HG02970 (cell line): Measurements from ENCODE around the gene C1orf146.
"Not testable (repeated sequence)": the region's sequence is repeated elsewhere in the genome, so short reads cannot be mapped to it uniquely, and the experiment has no call there.

Experiments
- ATAC-seq: cut with Tn5 transposase; IDR thresholded peaks from one replicate; pipeline ENCODE4 v1.9.1; 2021; ENCODE audit warnings: mild to moderate bottlenecking, moderate library complexity, moderate number of reproducible peaks; ENCODE audit not compliant: unreplicated experiment, low FRiP score

C1orf146 gene

DNA sequence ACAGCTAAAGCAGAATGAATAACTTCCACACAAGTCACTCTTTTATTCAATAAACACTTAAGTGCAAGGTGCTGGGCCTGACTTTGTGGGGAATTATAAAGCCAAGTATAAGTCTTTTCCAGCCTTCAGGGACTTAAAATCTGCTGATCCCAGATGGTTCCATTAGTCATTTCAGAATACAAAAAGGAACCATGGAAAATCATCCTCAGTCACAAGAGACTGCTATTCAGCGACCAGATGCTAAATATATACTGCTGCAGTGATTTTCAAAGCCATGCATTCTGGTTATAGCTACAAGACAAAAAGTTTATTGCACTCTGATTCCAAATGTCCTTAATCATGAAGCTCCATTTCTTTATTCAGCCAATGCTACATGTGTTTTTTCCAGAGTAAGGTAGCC lies 55.3 kb downstream of the C1orf146 start:
- ATAC-seq, result no peak

DNA sequence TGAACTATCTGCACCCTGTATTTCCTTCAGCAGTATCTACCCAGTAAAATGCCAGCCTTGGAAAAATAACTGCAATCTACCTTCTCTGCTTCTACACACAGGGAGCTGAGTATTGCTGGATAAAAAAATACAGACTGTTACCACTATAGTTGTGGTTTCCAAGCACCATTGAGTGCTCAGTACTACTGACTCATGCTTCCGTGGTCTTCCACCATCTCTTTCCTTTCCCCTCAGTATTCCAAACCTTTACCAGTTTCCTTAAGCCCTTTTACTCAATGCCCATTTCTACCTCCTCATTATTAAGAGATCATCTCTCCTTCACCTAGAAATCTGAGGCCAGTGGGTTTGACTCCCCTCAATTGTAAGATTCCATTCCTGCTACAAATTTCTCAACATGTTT lies 57.2 kb downstream of the C1orf146 start:
- ATAC-seq, result no peak

DNA sequence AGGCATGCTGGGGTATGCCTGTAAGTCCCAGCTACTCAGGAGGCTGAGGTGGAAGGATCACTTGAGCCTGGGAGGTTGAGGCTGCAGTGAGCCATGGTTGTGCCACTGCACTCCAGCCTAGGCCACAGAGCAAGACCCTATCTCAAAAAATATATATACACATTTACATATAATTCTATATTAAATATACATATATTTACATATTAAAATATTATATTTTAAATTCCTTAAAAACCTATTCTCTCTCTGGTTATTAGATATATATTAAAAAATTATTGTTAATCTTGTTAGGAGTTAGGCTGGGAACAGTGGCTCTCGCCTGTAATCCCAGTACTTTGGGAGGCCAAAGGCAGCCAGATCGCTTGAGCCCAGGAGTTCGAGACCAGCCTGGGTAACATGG lies 58.4 kb downstream of the C1orf146 start:
- ATAC-seq, result no peak

DNA sequence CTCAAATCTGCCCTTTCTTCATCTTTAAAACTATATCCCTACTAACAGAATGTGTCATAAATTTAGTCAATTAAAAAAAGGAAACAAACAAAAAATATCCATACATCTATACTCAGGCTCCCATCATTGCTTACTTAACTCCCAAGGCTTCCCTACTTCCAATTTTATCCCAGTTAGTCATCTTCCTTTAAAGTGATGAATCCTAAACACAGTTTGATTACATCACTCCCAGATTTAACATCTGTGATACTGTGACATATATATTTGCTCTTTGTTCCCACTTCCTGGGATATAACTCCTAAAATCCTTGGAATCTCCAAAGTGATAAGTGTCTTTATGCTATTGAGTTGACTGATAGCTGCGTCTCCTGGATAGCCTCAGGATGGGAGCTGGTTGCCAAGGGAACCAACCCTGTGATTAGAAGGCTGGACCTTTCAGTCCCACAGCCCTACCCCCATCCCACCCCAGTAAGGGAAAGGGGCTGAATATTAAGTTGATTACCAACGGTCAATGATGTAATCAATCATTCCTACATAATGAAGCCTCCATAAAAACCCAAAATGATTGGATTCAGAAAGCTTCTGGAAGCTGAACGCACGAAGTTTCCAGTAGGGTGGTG lies 59.5 kb downstream of the C1orf146 start:
- no peak for ATAC-seq

DNA sequence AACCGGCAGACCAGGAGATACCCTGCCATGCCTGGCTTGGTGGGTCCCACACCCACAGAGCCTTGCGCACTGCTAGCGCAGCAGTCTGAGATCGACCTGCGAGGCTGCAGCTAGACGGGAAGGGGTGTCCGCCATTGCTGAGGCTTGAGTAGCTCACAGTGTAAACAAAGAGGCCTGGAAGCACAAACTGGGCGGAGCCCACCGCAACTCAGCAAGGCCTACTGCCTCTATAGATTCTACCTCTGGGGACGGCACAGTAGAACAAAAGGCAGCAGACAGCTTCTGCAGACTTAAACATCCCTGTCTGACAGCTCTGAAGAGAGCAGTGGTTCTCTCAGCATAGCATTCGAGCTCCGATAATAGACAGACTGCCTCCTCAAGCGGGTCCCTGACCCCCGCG lies 62.1 kb downstream of the C1orf146 start:
- ATAC-seq, result not testable (repeated sequence)

DNA sequence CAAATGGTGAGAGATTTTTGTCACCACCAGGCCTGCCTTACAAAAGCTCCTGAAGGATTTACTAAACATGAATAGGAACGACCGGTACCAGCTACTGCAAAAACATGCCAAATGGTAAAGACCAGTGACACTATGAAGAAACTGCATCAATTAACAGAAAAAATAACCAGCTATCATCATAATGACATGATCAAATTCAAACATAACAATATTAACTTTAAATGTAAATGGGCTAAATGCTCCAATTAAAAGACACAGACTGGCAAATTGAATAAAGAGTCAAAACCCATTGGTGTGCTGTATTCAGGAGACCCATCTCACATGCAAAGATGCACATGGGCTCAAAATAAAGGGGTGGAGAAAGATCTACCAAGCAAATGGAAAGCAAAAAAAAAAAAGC lies 63.7 kb downstream of the C1orf146 start:
- not testable (repeated sequence) for ATAC-seq

DNA sequence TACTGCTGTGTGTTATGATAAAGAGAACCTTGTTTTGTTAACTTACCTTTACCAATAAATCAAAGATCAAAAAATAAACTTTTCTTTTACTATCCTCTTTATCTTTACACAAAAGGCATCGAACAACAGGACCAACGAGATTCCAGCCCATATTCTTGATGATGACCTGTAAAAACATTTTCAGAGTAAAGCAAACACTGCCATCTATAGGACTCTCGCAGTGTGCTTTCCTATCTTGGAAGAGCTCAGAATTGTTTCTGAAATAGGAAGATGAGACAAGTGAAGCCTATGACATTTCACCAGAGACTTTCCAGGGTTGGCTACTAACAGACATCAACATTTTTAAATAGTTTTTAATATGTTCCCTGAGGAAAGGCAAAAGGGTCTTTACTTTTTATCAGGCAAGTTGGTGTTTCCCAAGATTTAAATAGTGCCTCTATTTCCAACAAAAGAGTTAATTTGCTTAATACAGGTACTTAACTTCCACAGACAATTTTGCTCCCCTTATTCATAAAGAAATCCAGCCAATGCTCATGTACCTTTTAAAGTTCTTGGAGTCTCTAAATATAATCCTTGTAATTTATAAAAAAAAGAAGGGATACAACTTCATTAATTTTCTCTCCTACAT lies 73.8 kb downstream of the C1orf146 start:
- ATAC-seq, result no peak
